Measurements from ENCODE around the gene EHMT1. TPM values are rescaled to one million over a fixed set of nuclear protein-coding genes. Genes with fewer than 3 reads are reported as not detected.

The EHMT1 gene
- total and polyA plus RNA-seq, 2 of the 13 experiments (the other 11 are each of a cell fraction or from before 2014, with no cell fraction given), result 23.0 to 27.1 TPM

DNA sequence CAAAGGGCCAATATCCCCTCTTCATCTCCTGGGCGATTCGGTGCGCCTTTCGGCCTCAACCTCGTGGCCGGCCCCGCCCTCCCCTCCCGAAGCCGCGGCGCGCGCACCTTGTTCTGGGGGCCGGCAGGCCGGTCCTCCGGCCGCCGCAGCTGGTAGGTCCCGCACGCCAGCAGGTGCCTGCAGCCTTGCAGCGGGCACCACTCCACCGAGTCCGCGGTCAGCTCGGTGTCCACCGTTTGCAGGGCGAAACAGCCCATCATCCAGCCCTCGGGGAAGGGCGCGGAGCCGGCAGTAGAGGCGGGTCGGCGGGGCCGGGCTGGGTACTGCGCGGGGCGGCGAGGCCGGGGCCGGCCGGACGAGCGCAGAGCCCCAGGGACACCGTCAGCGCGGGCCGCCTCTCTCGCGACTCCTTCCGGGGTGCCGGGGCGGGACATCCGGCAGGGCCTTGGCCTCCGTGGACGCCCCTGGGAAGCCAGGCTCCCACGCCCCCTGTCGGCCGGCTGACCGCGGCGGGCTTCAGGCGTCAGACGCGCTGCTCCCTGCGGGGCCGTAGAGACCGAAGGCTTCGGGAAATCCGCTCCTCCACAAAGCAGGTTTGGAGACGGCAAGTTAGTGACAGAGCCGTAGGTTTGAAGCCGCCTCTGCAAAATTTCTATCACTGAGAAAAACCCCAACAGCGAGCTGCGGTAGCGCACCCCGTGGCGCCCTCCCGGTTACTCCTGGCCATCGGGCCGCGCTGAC is 40.1 kb upstream of the EHMT1 start, which contains the start of gene DPH7 (continued):
- TF ChIP-seq MAZ (IDR thresholded peaks at IDR 0.05; ENCODE audit: borderline replicate concordance, low read depth, low read length) (peak; percentile 88), MAZ (CRISPR knock-in tag; IDR thresholded peaks at IDR 0.05; ENCODE audit: low read depth) (peak; percentile 98), RAD21 (CRISPR knock-in tag; IDR thresholded peaks at IDR 0.05) (peak; percentile 80), PHF5A (CRISPR knock-in tag; IDR thresholded peaks at IDR 0.05; ENCODE audit: low read depth, unreplicated experiment) (peak; percentile 29), RELA (CRISPR knock-in tag; IDR thresholded peaks at IDR 0.05) (peak; percentile 84; the same call in 1 of the 2 replicates), ZNF572 (CRISPR knock-in tag; IDR thresholded peaks at IDR 0.05) (no peak), REPIN1 (CRISPR knock-in tag; IDR thresholded peaks at IDR 0.05; ENCODE audit: borderline replicate concordance, low read depth) (no peak; the same call in 1 of the 2 replicates), NFRKB (IDR thresholded peaks at IDR 0.05) (no peak), ZNF30 (CRISPR knock-in tag; IDR thresholded peaks at IDR 0.05) (peak; percentile 14; the same call in 1 of the 2 replicates), XBP1 (CRISPR knock-in tag; IDR thresholded peaks at IDR 0.05) (no peak), KDM4B (CRISPR knock-in tag; IDR thresholded peaks at IDR 0.05) (peak; percentile 63; the same call in 1 of the 2 replicates), KLF11 (CRISPR knock-in tag; IDR thresholded peaks at IDR 0.05) (no peak)
- TF ChIP-seq, protein P1, sequence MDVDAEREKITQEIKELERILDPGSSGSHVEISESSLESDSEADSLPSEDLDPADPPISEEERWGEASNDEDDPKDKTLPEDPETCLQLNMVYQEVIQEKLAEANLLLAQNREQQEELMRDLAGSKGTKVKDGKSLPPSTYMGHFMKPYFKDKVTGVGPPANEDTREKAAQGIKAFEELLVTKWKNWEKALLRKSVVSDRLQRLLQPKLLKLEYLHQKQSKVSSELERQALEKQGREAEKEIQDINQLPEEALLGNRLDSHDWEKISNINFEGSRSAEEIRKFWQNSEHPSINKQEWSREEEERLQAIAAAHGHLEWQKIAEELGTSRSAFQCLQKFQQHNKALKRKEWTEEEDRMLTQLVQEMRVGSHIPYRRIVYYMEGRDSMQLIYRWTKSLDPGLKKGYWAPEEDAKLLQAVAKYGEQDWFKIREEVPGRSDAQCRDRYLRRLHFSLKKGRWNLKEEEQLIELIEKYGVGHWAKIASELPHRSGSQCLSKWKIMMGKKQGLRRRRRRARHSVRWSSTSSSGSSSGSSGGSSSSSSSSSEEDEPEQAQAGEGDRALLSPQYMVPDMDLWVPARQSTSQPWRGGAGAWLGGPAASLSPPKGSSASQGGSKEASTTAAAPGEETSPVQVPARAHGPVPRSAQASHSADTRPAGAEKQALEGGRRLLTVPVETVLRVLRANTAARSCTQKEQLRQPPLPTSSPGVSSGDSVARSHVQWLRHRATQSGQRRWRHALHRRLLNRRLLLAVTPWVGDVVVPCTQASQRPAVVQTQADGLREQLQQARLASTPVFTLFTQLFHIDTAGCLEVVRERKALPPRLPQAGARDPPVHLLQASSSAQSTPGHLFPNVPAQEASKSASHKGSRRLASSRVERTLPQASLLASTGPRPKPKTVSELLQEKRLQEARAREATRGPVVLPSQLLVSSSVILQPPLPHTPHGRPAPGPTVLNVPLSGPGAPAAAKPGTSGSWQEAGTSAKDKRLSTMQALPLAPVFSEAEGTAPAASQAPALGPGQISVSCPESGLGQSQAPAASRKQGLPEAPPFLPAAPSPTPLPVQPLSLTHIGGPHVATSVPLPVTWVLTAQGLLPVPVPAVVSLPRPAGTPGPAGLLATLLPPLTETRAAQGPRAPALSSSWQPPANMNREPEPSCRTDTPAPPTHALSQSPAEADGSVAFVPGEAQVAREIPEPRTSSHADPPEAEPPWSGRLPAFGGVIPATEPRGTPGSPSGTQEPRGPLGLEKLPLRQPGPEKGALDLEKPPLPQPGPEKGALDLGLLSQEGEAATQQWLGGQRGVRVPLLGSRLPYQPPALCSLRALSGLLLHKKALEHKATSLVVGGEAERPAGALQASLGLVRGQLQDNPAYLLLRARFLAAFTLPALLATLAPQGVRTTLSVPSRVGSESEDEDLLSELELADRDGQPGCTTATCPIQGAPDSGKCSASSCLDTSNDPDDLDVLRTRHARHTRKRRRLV (CRISPR knock-in tag; IDR thresholded peaks at IDR 0.05), result no peak
- TF ChIP-seq, protein P2, sequence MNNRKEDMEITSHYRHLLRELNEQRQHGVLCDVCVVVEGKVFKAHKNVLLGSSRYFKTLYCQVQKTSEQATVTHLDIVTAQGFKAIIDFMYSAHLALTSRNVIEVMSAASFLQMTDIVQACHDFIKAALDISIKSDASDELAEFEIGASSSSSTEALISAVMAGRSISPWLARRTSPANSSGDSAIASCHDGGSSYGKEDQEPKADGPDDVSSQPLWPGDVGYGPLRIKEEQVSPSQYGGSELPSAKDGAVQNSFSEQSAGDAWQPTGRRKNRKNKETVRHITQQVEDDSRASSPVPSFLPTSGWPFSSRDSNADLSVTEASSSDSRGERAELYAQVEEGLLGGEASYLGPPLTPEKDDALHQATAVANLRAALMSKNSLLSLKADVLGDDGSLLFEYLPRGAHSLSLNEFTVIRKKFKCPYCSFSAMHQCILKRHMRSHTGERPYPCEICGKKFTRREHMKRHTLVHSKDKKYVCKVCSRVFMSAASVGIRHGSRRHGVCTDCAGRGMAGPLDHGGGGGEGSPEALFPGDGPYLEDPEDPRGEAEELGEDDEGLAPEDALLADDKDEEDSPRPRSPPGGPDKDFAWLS (CRISPR knock-in tag; IDR thresholded peaks at IDR 0.05; ENCODE audit: borderline replicate concordance), result peak; percentile 71; the same call in 1 of the 2 replicates
- TF ChIP-seq, protein P3, sequence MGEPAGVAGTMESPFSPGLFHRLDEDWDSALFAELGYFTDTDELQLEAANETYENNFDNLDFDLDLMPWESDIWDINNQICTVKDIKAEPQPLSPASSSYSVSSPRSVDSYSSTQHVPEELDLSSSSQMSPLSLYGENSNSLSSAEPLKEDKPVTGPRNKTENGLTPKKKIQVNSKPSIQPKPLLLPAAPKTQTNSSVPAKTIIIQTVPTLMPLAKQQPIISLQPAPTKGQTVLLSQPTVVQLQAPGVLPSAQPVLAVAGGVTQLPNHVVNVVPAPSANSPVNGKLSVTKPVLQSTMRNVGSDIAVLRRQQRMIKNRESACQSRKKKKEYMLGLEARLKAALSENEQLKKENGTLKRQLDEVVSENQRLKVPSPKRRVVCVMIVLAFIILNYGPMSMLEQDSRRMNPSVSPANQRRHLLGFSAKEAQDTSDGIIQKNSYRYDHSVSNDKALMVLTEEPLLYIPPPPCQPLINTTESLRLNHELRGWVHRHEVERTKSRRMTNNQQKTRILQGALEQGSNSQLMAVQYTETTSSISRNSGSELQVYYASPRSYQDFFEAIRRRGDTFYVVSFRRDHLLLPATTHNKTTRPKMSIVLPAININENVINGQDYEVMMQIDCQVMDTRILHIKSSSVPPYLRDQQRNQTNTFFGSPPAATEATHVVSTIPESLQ (CRISPR knock-in tag; conservative IDR thresholded peaks at IDR 0.05), result 0 out of 2 replicates have a peak, but pooled peaks have one; percentile 54
- TF ChIP-seq, protein P4, sequence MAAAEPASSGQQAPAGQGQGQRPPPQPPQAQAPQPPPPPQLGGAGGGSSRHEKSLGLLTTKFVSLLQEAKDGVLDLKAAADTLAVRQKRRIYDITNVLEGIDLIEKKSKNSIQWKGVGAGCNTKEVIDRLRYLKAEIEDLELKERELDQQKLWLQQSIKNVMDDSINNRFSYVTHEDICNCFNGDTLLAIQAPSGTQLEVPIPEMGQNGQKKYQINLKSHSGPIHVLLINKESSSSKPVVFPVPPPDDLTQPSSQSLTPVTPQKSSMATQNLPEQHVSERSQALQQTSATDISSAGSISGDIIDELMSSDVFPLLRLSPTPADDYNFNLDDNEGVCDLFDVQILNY (CRISPR knock-in tag; conservative IDR thresholded peaks at IDR 0.05), result peak; percentile 36; the same call in 1 of the 2 replicates
- TF ChIP-seq, protein P5, sequence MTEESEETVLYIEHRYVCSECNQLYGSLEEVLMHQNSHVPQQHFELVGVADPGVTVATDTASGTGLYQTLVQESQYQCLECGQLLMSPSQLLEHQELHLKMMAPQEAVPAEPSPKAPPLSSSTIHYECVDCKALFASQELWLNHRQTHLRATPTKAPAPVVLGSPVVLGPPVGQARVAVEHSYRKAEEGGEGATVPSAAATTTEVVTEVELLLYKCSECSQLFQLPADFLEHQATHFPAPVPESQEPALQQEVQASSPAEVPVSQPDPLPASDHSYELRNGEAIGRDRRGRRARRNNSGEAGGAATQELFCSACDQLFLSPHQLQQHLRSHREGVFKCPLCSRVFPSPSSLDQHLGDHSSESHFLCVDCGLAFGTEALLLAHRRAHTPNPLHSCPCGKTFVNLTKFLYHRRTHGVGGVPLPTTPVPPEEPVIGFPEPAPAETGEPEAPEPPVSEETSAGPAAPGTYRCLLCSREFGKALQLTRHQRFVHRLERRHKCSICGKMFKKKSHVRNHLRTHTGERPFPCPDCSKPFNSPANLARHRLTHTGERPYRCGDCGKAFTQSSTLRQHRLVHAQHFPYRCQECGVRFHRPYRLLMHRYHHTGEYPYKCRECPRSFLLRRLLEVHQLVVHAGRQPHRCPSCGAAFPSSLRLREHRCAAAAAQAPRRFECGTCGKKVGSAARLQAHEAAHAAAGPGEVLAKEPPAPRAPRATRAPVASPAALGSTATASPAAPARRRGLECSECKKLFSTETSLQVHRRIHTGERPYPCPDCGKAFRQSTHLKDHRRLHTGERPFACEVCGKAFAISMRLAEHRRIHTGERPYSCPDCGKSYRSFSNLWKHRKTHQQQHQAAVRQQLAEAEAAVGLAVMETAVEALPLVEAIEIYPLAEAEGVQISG (CRISPR knock-in tag; IDR thresholded peaks at IDR 0.05), result peak; percentile 100

Measured in HepG2 (cell line).